Esophagus squamous epithelium (tissue), 5 donors: ENCODE measurements around the gene ADAM22. TPM values are rescaled to one million over a fixed set of nuclear protein-coding genes. Genes with fewer than 3 reads are reported as not detected.

Source experiments
- DNase-seq: peaks from one replicate; lab custom pipeline; 2025; lab: John Stamatoyannopoulos, UW
- H3K27ac ChIP-seq, 4 donors: fragments of 200-600 bp; sonication (generic); one replicate each; pipeline ENCODE4 v1.5.1; 2016 to 2019; ENCODE audit warnings: mild to moderate bottlenecking in 1 of 4
- H3K27me3 ChIP-seq, 4 donors: fragments of 200-600 bp; sonication (generic); 1 replicate in 3 of 4; 2 replicates in 1 of 4; pipeline versions ENCODE4 v1.5.1 to v1.6.0; 2017 to 2021; ENCODE audit warnings: antibody characterized with exemption in 1 of 4
- H3K36me3 ChIP-seq, 3 donors: fragments of 200-600 bp; sonication (generic); one replicate each; pipeline ENCODE4 v1.5.1; 2016 to 2019
- H3K4me1 ChIP-seq, 3 donors: fragments of 200-600 bp; sonication (generic); one replicate each; pipeline ENCODE4 v1.5.1; 2017 to 2019
- H3K4me3 ChIP-seq, 4 donors: fragments of 200-600 bp; sonication (generic); 1 replicate in 3 of 4; 2 replicates in 1 of 4; pipeline ENCODE4 v1.5.1; 2016 to 2019; ENCODE audit warnings: mild to moderate bottlenecking in 2 of 4, moderate library complexity in 1 of 4
- H3K9me3 ChIP-seq, 3 donors: fragments of 200-600 bp; sonication (generic); one replicate each; pipeline ENCODE4 v1.5.1; 2016 to 2019
- CTCF ChIP-seq, 6 experiments: fragments of 450-650 bp in 4 of 6; fragments of 200-600 bp in 2 of 6; sonication (generic) in 2 of 6; IDR thresholded peaks; one replicate each; pipeline ENCODE4 v1.5.1; 2016 to 2019; ENCODE audit warnings: antibody characterized with exemption in 6 of 6, mild to moderate bottlenecking in 4 of 6, moderate library complexity in 4 of 6
- POLR2A ChIP-seq, 4 donors: fragments of 450-650 bp; IDR thresholded peaks; one replicate each; pipeline ENCODE4 v1.6.1; 2017; ENCODE audit warnings: antibody characterized with exemption in 4 of 4, mild to moderate bottlenecking in 4 of 4, moderate library complexity in 3 of 4
- WGBS, 2 donors: methylation state at CpG; one replicate each; pipeline ENCODE4 v1.1.5; 2018; 5-methylcytosine and 5-hydroxymethylcytosine counted together
- intact Hi-C: fragments of 100-400 bp; cut with DNase I; formaldehyde crosslinking; loops from one replicate; pipeline ENCODE4 v1.15.0; 2022
- total RNA-seq, 4 donors: library from RNA; depleted of rRNA; stranded (reverse); fragments of >200 nt; gene quantifications; one replicate each; pipeline ENCODE4 v1.1.0, GENCODE V29; 2016
- donor health status: DM: yes; HTN: yes; CAD: no.

ADAM22 gene
- total RNA-seq, 4 donors from 2014 or later: 0.61 to 1.4 (median 1.1) TPM

- no peak for DNase-seq
- no peak overlapping the region for H3K4me3 ChIP-seq
- H3K27me3 ChIP-seq: no peaks in the 10 kb centered on the region
- H3K27ac ChIP-seq: no peak overlapping the region
- H3K4me1 ChIP-seq: peaks cover 0 to 16% (median 0%) of the 10 kb centered on the region in 3 donors
- 86 to 87% methylated on average over 2 to 4 of the region's 4 CpGs for WGBS, 2 donors
- TF ChIP-seq POLR2A (IDR thresholded peaks at IDR 0.05): no peak
- no peak for TF ChIP-seq CTCF (IDR thresholded peaks at IDR 0.05)
- intact Hi-C loops: no loop called here
- H3K36me3 ChIP-seq: no peaks in the 10 kb centered on the region
- no peaks in the 10 kb centered on the region for H3K9me3 ChIP-seq
Observed at GRCh38 chr7:88226201-88226600, 292.1 kb downstream of the ADAM22 start.

DNA sequence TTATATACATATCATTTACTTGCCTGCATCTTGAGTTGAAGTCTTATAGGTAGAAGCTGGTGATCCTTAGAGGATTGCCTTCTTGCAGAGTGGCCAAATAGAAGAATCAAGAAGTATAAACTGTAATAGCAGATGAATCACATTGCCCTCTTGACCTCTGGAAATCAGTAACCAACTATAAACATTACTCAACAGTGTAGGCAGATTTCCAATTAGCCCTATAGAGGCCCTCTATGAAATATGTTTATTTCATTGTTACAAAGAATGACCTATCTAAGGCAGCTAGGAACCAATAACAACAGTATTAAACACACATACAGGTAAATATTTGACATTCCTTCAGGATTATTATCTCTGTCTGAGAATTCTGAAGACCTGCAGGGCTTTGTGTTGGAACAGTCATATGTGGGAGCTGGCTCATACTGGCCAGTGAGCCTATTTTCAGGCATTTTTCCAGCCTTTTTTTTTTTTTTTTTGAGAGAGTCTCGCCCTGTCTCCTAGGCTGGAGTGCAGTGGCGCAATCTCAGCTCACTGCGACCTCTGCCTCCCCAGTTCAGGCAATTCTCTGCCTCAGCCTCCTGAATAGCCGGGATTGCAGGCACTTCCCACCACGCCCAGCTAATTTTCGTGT, 292.9 kb downstream of the ADAM22 start:
- DNase-seq: no peak
- Histone ChIP-seq H3K36me3 (no peaks in the 10 kb centered on the region), H3K27me3 (no peaks in the 10 kb centered on the region), H3K27ac (peak overlapping the region in 1 of 4 donors; percentile 25), H3K4me3 (no peak overlapping the region), H3K4me1 (peaks cover 0 to 16% (median 0%) of the 10 kb centered on the region in 3 donors), H3K9me3 (no peaks in the 10 kb centered on the region)
- intact Hi-C loops: no loop called here
- no peak for TF ChIP-seq CTCF (IDR thresholded peaks at IDR 0.05)
- TF ChIP-seq POLR2A (IDR thresholded peaks at IDR 0.05): no peak
- WGBS, 2 donors: 69 to 73% methylated on average over 6 of the region's 6 CpGs

GRCh38 chr7:88229302-88229995, 295.4 kb downstream of the ADAM22 start:
- no peaks in the 10 kb centered on the region for H3K9me3 ChIP-seq
- peaks cover 0 to 12% (median 0%) of the 10 kb centered on the region in 3 donors for H3K4me1 ChIP-seq
- TF ChIP-seq POLR2A (IDR thresholded peaks at IDR 0.05) (no peak), CTCF (IDR thresholded peaks at IDR 0.05) (no peak)
- H3K27ac ChIP-seq: no peak overlapping the region
- intact Hi-C loops: no loop called here
- 92 to 97% methylated on average over 4 of the region's 4 CpGs for WGBS, 2 donors
- H3K27me3 ChIP-seq: no peaks in the 10 kb centered on the region
- DNase-seq: no peak
- H3K36me3 ChIP-seq: no peaks in the 10 kb centered on the region
- H3K4me3 ChIP-seq: no peak overlapping the region

GRCh38 chr7:88230646-88231045, 296.6 kb downstream of the ADAM22 start:
- no peak overlapping the region for H3K27ac ChIP-seq
- WGBS, 2 donors: 72 to 75% methylated on average over 5 of the region's 5 CpGs
- intact Hi-C loops: no loop called here
- TF ChIP-seq POLR2A (IDR thresholded peaks at IDR 0.05) (no peak), CTCF (IDR thresholded peaks at IDR 0.05) (no peak)
- no peak overlapping the region for H3K4me3 ChIP-seq
- H3K36me3 ChIP-seq: no peaks in the 10 kb centered on the region
- no peak for DNase-seq
- no peaks in the 10 kb centered on the region for H3K9me3 ChIP-seq
- no peaks in the 10 kb centered on the region for H3K27me3 ChIP-seq
- H3K4me1 ChIP-seq: peaks cover 0 to 7% (median 0%) of the 10 kb centered on the region in 3 donors

GRCh38 chr7:88233828-88234227, 299.8 kb downstream of the ADAM22 start:
- DNase-seq: no peak
- intact Hi-C loops: no loop called here
- no peaks in the 10 kb centered on the region for H3K27me3 ChIP-seq
- no peak overlapping the region for H3K4me3 ChIP-seq
- no peaks in the 10 kb centered on the region for H3K9me3 ChIP-seq
- TF ChIP-seq POLR2A (IDR thresholded peaks at IDR 0.05): no peak
- no peak for TF ChIP-seq CTCF (IDR thresholded peaks at IDR 0.05)
- H3K4me1 ChIP-seq: no peaks in the 10 kb centered on the region
- H3K27ac ChIP-seq: no peak overlapping the region
- H3K36me3 ChIP-seq: no peaks in the 10 kb centered on the region
